CD4-positive, alpha-beta T cell (primary cell): ENCODE results near the gene AKNAD1. TPM values are rescaled to one million over a fixed set of nuclear protein-coding genes. Genes with fewer than 3 reads are reported as not detected.
A peak's percentile ranks its signal among the peaks of the same experiment; 100 is the strongest.

Experiments
- ATAC-seq: fragments of 200-7000 bp; cut with Tn5 transposase; one replicate; pipeline ENCODE4 v1.10.0; 2022; ENCODE audit warnings: mild to moderate bottlenecking; ENCODE audit not compliant: poor library complexity
- CTCF ChIA-PET: fragments of 350-600 bp; sonication (Branson Sonifier 250); formaldehyde crosslinking; loops from one replicate; lab custom pipeline; 2021; ENCODE audit warnings: antibody characterized with exemption, inconsistent platforms; lab: Charles Lee
- POLR2A ChIA-PET: fragments of 350-600 bp; sonication (Branson Sonifier 250); formaldehyde crosslinking; loops from one replicate; lab custom pipeline; 2021; ENCODE audit warnings: antibody characterized with exemption, inconsistent platforms; lab: Charles Lee
- DNase-seq, 14 experiments: peaks; one replicate each; pipeline ENCODE4 v3.0.0-alpha.2; 2013 to 2020; ENCODE audit warnings: mixed read lengths in 2 of 14
- H3K27ac ChIP-seq, 2 donors: one replicate each; pipeline versions ENCODE4 v1.5.1 to v1.7.0; 2013; ENCODE audit warnings: low read length in 2 of 2, low read depth in 1 of 2, mild to moderate bottlenecking in 1 of 2
- H3K27me3 ChIP-seq, 2 experiments: 1 replicate in 1 of 2; 2 replicates in 1 of 2; pipeline versions ENCODE4 v1.6.1 to v1.7.0; 2013; ENCODE audit warnings: low read length in 2 of 2, control low read depth in 1 of 2, mild to moderate bottlenecking in 1 of 2, moderate library complexity in 1 of 2; ENCODE audit not compliant: insufficient read depth in 2 of 2, control insufficient read depth in 1 of 2
- H3K36me3 ChIP-seq: one replicate; pipeline ENCODE4 v1.6.1; 2013; ENCODE audit warnings: low read length, control low read depth; ENCODE audit not compliant: insufficient read depth
- H3K4me1 ChIP-seq: one replicate; pipeline ENCODE4 v1.6.1; 2013; ENCODE audit warnings: low read length, control low read depth; ENCODE audit not compliant: insufficient read depth
- H3K4me3 ChIP-seq: one replicate; pipeline ENCODE4 v1.5.1; 2013; ENCODE audit warnings: mild to moderate bottlenecking, low read length, moderate library complexity
- H3K9me3 ChIP-seq, 2 experiments: 1 replicate in 1 of 2; 2 replicates in 1 of 2; pipeline versions ENCODE4 v1.6.1 to v1.7.0; 2013; ENCODE audit warnings: low read length in 2 of 2, mild to moderate bottlenecking in 2 of 2, control low read depth in 1 of 2, moderate library complexity in 1 of 2; ENCODE audit not compliant: control insufficient read depth in 1 of 2, insufficient read depth in 1 of 2
- H3K27ac Mint-ChIP-seq: one replicate; pipeline ENCODE4 v1.8.0; 2020; ENCODE audit warnings: mixed read lengths
- H3K27me3 Mint-ChIP-seq: one replicate; pipeline ENCODE4 v1.8.0; 2021; ENCODE audit warnings: mixed read lengths
- H3K36me3 Mint-ChIP-seq: one replicate; pipeline ENCODE4 v1.8.0; 2021; ENCODE audit warnings: low read depth, mixed read lengths
- H3K4me1 Mint-ChIP-seq: one replicate; pipeline ENCODE4 v1.8.0; 2021; ENCODE audit warnings: low read depth, mixed read lengths
- H3K4me3 Mint-ChIP-seq: one replicate; pipeline ENCODE4 v1.8.0; 2020; ENCODE audit warnings: mild to moderate bottlenecking, mixed read lengths
- H3K9me3 Mint-ChIP-seq: one replicate; pipeline ENCODE4 v1.8.0; 2020; ENCODE audit warnings: mixed read lengths
- CTCF ChIP-seq: fragments of 200-600 bp; IDR thresholded peaks from one replicate; pipeline ENCODE4 v1.8.0; 2022; ENCODE audit warnings: antibody characterized with exemption, mild to moderate bottlenecking
- intact Hi-C, 2 experiments: fragments of 100-400 bp; cut with DNase I in 1 of 2; cut with micrococcal nuclease in 1 of 2; formaldehyde crosslinking; loops; one replicate each; pipeline versions ENCODE4 v1.15.1 to v1.9.0; 2023 to 2025; cut with DNase I, micrococcal nuclease
- polyA plus RNA-seq, 2 donors: library from polyadenylated mRNA; unstranded; fragments of 120-200 nt; gene quantifications; one replicate each; pipeline ENCODE4 v1.2.1, GENCODE V29; 2013
- total RNA-seq, 174 experiments: library from RNA in 2 of 174; stranded (reverse) in 2 of 174; gene quantifications; one replicate each; pipeline ENCODE4 v1.2.3 and lab custom pipeline; 2021 to 2026

The AKNAD1 gene
- total RNA-seq (not detected), total RNA-seq (lab: John Stamatoyannopoulos, UW) (0 to 0.31 (median 0) reads per million in 172 experiments)
- not detected for polyA plus RNA-seq (2013, experiment 1 of 2)
- polyA plus RNA-seq (2013, experiment 2 of 2): 0.05 TPM

- Histone ChIP-seq H3K27ac (no peak within 1 kb of the TSS), H3K4me3 (no peak within 1 kb of the TSS), H3K36me3 (no peaks in the 10 kb centered on the region), H3K9me3 (no peaks in the 10 kb centered on the region), H3K27me3 (peaks cover 4 to 12% of the 10 kb centered on the region in 2 experiments), H3K4me1 (no peaks in the 10 kb centered on the region)
- H3K27me3 Mint-ChIP-seq: peaks cover 38% of the 10 kb centered on the region
- ATAC-seq (no peak), DNase-seq (no peak)
- peaks cover 14% of the 10 kb centered on the region for H3K4me1 Mint-ChIP-seq
- no peak within 1 kb of the TSS for H3K4me3 Mint-ChIP-seq
- TF ChIP-seq CTCF: no peak
- H3K36me3 Mint-ChIP-seq: no peaks in the 10 kb centered on the region
- H3K9me3 Mint-ChIP-seq: no peaks in the 10 kb centered on the region
- ChIA-PET POLR2A (no interaction called here), CTCF (no interaction called here)
- intact Hi-C loops: no loop called here
- H3K27ac Mint-ChIP-seq: no peak within 1 kb of the TSS
Measured at GRCh38 chr1:108856994-108857393, at the start of gene AKNAD1. AKNAD1 (minus strand) TSS chr1:108857094; CDS start chr1:108852664, 4,430 bp downstream.

GRCh38 chr1:108901106-108901505 lies 44.2 kb upstream of the AKNAD1 start:
- DNase-seq: no peak
- no peak overlapping the region for H3K4me3 Mint-ChIP-seq
- TF ChIP-seq CTCF: no peak
- no peaks in the 10 kb centered on the region for H3K4me1 ChIP-seq
- no peak for ATAC-seq
- ChIA-PET POLR2A (no interaction called here), CTCF (no interaction called here)
- H3K4me1 Mint-ChIP-seq: no peaks in the 10 kb centered on the region
- intact Hi-C loops: no loop called here
- H3K27me3 ChIP-seq: no peaks in the 10 kb centered on the region
- no peaks in the 10 kb centered on the region for H3K36me3 ChIP-seq
- no peaks in the 10 kb centered on the region for H3K36me3 Mint-ChIP-seq
- H3K27ac Mint-ChIP-seq: no peak overlapping the region
- H3K9me3 ChIP-seq: no peaks in the 10 kb centered on the region
- H3K9me3 Mint-ChIP-seq: no peaks in the 10 kb centered on the region
- H3K4me3 ChIP-seq: no peak overlapping the region
- H3K27ac ChIP-seq: no peak overlapping the region
- H3K27me3 Mint-ChIP-seq: no peaks in the 10 kb centered on the region

GRCh38 chr1:108897865-108898720 lies 41.2 kb upstream of the AKNAD1 start:
- POLR2A ChIA-PET: interaction anchor here (1.4 kb wide), 1 partner anchor 206 kb away, joined by 13 read pairs; the partner anchor contains the start of gene PRPF38B
- Mint-ChIP-seq H3K9me3 (no peaks in the 10 kb centered on the region), H3K4me3 (no peak overlapping the region), H3K27me3 (no peaks in the 10 kb centered on the region), H3K27ac (no peak overlapping the region), H3K4me1 (no peaks in the 10 kb centered on the region), H3K36me3 (no peaks in the 10 kb centered on the region)
- peak; percentile 78 for TF ChIP-seq CTCF
- intact Hi-C loops: loop anchor here (1.0 to 5.0 kb wide), 5 partner anchors 70 to 386 kb away; partner anchors contain the start of gene PRPF38B (in 1 of the 2)
- no peaks in the 10 kb centered on the region for H3K9me3 ChIP-seq
- peak; percentile 86 for ATAC-seq
- DNase-seq: peak in 6 of 14 experiments; percentile 11 to 72 (median 54)
- no peaks in the 10 kb centered on the region for H3K4me1 ChIP-seq
- no peaks in the 10 kb centered on the region for H3K36me3 ChIP-seq
- H3K27ac ChIP-seq: no peak overlapping the region
- no peaks in the 10 kb centered on the region for H3K27me3 ChIP-seq
- CTCF ChIA-PET: interaction anchor here (0.6 to 5.7 kb wide), 11 partner anchors 9 to 283 kb away, joined by 3 to 56 read pairs (median 4); partner anchors contain the start of gene PRPF38B
- H3K4me3 ChIP-seq: no peak overlapping the region
